Measurements from ENCODE around the gene ENO3. TPM values are rescaled to one million over a fixed set of nuclear protein-coding genes. Genes with fewer than 3 reads are reported as not detected.

The ENO3 gene
- polyA plus RNA-seq, 1 of the 3 experiments (the other 2 are of a cell fraction), result 29.2 TPM

GRCh38 chr17:4999430-5000093 is 48.6 kb downstream of the ENO3 start:
- ChIA-PET POLR2A (no interaction called here), CTCF (interaction anchor here (0.9 to 8.1 kb wide), 6 partner anchors 11 to 62 kb away, joined by 3 to 54 read pairs (median 4); partner anchors contain the start of gene CAMTA2)
- Histone ChIP-seq H4K20me1 (ENCODE audit: insufficient read depth) (peaks cover 20% of the 10 kb centered on the region), H3K36me3 (replicated peaks in 1 of 2; ENCODE audit: control insufficient read depth in 1 of 2, insufficient read depth in 2 of 2, low read length in 1 of 2) (peaks cover 23 to 34% of the 10 kb centered on the region in 2 experiments), H3K4me1 (ENCODE audit: control insufficient read depth in 1 of 2, insufficient read depth in 2 of 2, low read depth in 1 of 2, low read length in 1 of 2) (peaks cover 10 to 24% of the 10 kb centered on the region in 2 experiments; a peak in 3 of 4 replicates), H3K27ac (ENCODE audit: low read depth in 2 of 2, low read length in 1 of 2) (no peak overlapping the region), H3K4me2 (peak overlapping the region; percentile 99), H3F3A (replicated peaks; ENCODE audit: insufficient read depth) (peaks cover 4% of the 10 kb centered on the region), H3K4me3 (ENCODE audit: low read depth in 2 of 2, low read length in 1 of 2) (peak overlapping the region; percentile 93 to 99; a peak in 3 of 4 replicates), H3K9ac (peak overlapping the region; percentile 84), H3K79me2 (ENCODE audit: insufficient read depth) (peaks cover 50% of the 10 kb centered on the region), H2AFZ (ENCODE audit: low read depth) (no peak overlapping the region), H3K9me3 (no peaks in the 10 kb centered on the region), H3K9me2 (no peaks in the 10 kb centered on the region), H3K27me3 (ENCODE audit: insufficient read depth) (no peaks in the 10 kb centered on the region)
- no peak for TF ChIP-seq NRF1 (IDR thresholded peaks at IDR 0.05; ENCODE audit: low read depth, low read length)
- no peak for TF ChIP-seq RCOR1 (IDR thresholded peaks at IDR 0.05; ENCODE audit: low read length)
- no peak for TF ChIP-seq IRF3 (IDR thresholded peaks at IDR 0.05; ENCODE audit: low read depth, low read length)
- no peak for TF ChIP-seq PBX3 (IDR thresholded peaks at IDR 0.05)
- TF ChIP-seq JUND (IDR thresholded peaks at IDR 0.05), result no peak
- no peak for TF ChIP-seq FOXJ3 (CRISPR knock-in tag; IDR thresholded peaks at IDR 0.05)
- TF ChIP-seq FOXM1 (IDR thresholded peaks at IDR 0.05; ENCODE audit: low read depth), result no peak
- WGBS (ENCODE audit: low lambda C conversion rate), result 85% methylated on average over 12 of the region's 12 CpGs
- DNase-seq, result no peak

GRCh38 chr17:5000237-5000639 is 49.3 kb downstream of the ENO3 start:
- no peak overlapping the region for H2AFZ ChIP-seq (ENCODE audit: low read depth)
- no peaks in the 10 kb centered on the region for H3K9me3 ChIP-seq
- no peak overlapping the region for H3K4me3 ChIP-seq (ENCODE audit: low read depth in 2 of 2, low read length in 1 of 2)
- H3K4me2 ChIP-seq, result peak overlapping the region; percentile 99; the same call in 1 of the 2 replicates
- peaks cover 10 to 24% of the 10 kb centered on the region in 2 experiments; a peak in 3 of 4 replicates for H3K4me1 ChIP-seq (ENCODE audit: control insufficient read depth in 1 of 2, insufficient read depth in 2 of 2, low read depth in 1 of 2, low read length in 1 of 2)
- no peaks in the 10 kb centered on the region for H3K27me3 ChIP-seq (ENCODE audit: insufficient read depth)
- 92% methylated on average over 3 of the region's 11 CpGs for WGBS (ENCODE audit: low lambda C conversion rate)
- peaks cover 20% of the 10 kb centered on the region for H4K20me1 ChIP-seq (ENCODE audit: insufficient read depth)
- TF ChIP-seq IRF3 (IDR thresholded peaks at IDR 0.05; ENCODE audit: low read depth, low read length), result no peak
- no peak for TF ChIP-seq CTCF (IDR thresholded peaks at IDR 0.05)
- TF ChIP-seq RCOR1 (IDR thresholded peaks at IDR 0.05; ENCODE audit: low read length), result no peak
- no peak for TF ChIP-seq TCF12 (IDR thresholded peaks at IDR 0.05)
- no peak for TF ChIP-seq SMC3 (IDR thresholded peaks at IDR 0.05; ENCODE audit: low read depth, low read length)
- TF ChIP-seq TEAD4 (IDR thresholded peaks at IDR 0.05; ENCODE audit: borderline replicate concordance, insufficient read depth), result no peak
- TF ChIP-seq REST (IDR thresholded peaks at IDR 0.05; ENCODE audit: low read depth, low read length), result no peak
- TF ChIP-seq NRF1 (IDR thresholded peaks at IDR 0.05; ENCODE audit: low read depth, low read length), result no peak
- no peak for TF ChIP-seq FOSL2 (IDR thresholded peaks at IDR 0.05; ENCODE audit: borderline replicate concordance, low read depth)
- H3F3A ChIP-seq (replicated peaks; ENCODE audit: insufficient read depth), result peaks cover under 1% of the 10 kb centered on the region
- peaks cover 29 to 40% of the 10 kb centered on the region in 2 experiments for H3K36me3 ChIP-seq (replicated peaks in 1 of 2; ENCODE audit: control insufficient read depth in 1 of 2, insufficient read depth in 2 of 2, low read length in 1 of 2)
- ChIA-PET POLR2A (no interaction called here), CTCF (interaction anchor here (0.9 to 8.1 kb wide), 5 partner anchors 12 to 62 kb away, joined by 3 to 54 read pairs (median 3); partner anchors contain the start of gene CAMTA2)
- no peaks in the 10 kb centered on the region for H3K9me2 ChIP-seq
- H3K27ac ChIP-seq (ENCODE audit: low read depth in 2 of 2, low read length in 1 of 2), result no peak overlapping the region
- H3K79me2 ChIP-seq (ENCODE audit: insufficient read depth), result peaks cover 50% of the 10 kb centered on the region
- DNase-seq, result no peak
- H3K9ac ChIP-seq, result no peak overlapping the region
